Measurements from ENCODE around the gene BCORL1.

DNA sequence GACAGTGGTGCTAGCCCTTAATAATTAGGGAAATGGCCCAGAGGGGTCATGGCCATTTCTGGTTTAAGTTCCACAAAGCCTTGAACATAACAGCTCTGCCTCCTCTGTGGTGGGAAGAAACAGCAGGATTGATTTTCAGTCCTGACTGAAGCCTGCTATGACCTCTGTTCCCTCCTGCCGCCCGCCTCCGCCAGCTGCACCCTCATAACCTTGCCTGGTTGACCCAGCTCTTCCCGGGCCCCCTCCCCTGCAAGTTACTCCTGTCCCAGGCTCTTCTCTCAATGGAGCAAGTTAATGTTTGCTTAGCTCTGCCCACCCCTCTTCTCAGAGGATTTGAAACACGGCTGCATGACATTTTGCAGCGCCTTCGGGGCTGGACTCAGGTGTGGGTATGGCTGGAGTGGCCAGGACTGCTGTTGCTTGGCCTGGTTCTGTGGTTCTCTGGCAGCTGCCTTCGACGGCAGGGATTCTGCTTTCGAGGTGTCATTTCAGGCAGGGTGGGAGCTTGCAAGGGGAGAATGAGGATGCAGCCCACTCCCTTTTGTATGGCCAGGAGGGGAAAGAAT lies 27.3 kb downstream of the BCORL1 start:
- TF ChIP-seq, protein P1, sequence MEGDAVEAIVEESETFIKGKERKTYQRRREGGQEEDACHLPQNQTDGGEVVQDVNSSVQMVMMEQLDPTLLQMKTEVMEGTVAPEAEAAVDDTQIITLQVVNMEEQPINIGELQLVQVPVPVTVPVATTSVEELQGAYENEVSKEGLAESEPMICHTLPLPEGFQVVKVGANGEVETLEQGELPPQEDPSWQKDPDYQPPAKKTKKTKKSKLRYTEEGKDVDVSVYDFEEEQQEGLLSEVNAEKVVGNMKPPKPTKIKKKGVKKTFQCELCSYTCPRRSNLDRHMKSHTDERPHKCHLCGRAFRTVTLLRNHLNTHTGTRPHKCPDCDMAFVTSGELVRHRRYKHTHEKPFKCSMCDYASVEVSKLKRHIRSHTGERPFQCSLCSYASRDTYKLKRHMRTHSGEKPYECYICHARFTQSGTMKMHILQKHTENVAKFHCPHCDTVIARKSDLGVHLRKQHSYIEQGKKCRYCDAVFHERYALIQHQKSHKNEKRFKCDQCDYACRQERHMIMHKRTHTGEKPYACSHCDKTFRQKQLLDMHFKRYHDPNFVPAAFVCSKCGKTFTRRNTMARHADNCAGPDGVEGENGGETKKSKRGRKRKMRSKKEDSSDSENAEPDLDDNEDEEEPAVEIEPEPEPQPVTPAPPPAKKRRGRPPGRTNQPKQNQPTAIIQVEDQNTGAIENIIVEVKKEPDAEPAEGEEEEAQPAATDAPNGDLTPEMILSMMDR (IDR thresholded peaks at IDR 0.05), result no peak
- no peak for TF ChIP-seq POLR2A (IDR thresholded peaks at IDR 0.05)

Data from vagina (tissue), 2 donors.